Stimulated activated CD4-positive, alpha-beta T cell treated with anti-CD3 and anti-CD28 coated beads, Interleukin-4, amount 100 ng/mL, for 1 hour (primary cell): ENCODE data around the gene NPIPA8.
"Not testable (repeated sequence)": the region's sequence is repeated elsewhere in the genome, so short reads cannot be mapped to it uniquely, and the experiment has no call there.

Experiments used
- DNase-seq: peaks from one replicate; pipeline ENCODE4 v3.0.0-alpha.2; 2020

NPIPA8 gene

GRCh38 chr16:18270171-18270570 lies 66.4 kb downstream of the NPIPA8 start:
- not testable (repeated sequence) for DNase-seq
